NCI-H2227 treated with DMSO at 0.1 percent for 48 hours (cell line): ENCODE results near the gene RNASEH2B.

ENCODE experiments used
- DNase-seq: peaks from one replicate; lab custom pipeline; 2025; lab: John Stamatoyannopoulos, UW

The RNASEH2B gene

GRCh38 chr13:50909605-50910484 is at the start of gene RNASEH2B:
Gene RNASEH2B, plus strand, starts transcription at chr13:50909791. Its CDS starts 286 bp downstream, at chr13:50910077.
- peak; percentile 48 for DNase-seq

GRCh38 chr13:50864492-50864891 is 45.1 kb upstream of the RNASEH2B start:
- DNase-seq: no peak

- no peak for DNase-seq
These were observed 42.6 kb upstream of the RNASEH2B start for GRCh38 chr13:50866817-50867636.

GRCh38 chr13:50867637-50867945 is 42.0 kb upstream of the RNASEH2B start:
- DNase-seq: no peak

GRCh38 chr13:50871405-50871804 is 38.2 kb upstream of the RNASEH2B start:
- DNase-seq: no peak

GRCh38 chr13:50873467-50873866 is 36.1 kb upstream of the RNASEH2B start:
- no peak for DNase-seq

GRCh38 chr13:50873991-50874390 is 35.6 kb upstream of the RNASEH2B start:
- DNase-seq: no peak

GRCh38 chr13:50882816-50883435 is 26.7 kb upstream of the RNASEH2B start:
- DNase-seq: no peak

- DNase-seq: no peak
These were observed 25.9 kb upstream of the RNASEH2B start for GRCh38 chr13:50883728-50884127.

GRCh38 chr13:50884265-50884664 is 25.3 kb upstream of the RNASEH2B start:
- DNase-seq: no peak

- no peak for DNase-seq
These were observed 22.4 kb upstream of the RNASEH2B start for GRCh38 chr13:50887151-50887550.

GRCh38 chr13:50888362-50888761 is 21.2 kb upstream of the RNASEH2B start:
- no peak for DNase-seq

GRCh38 chr13:50889317-50889716 is 20.3 kb upstream of the RNASEH2B start:
- no peak for DNase-seq

GRCh38 chr13:50891206-50891605 is 18.4 kb upstream of the RNASEH2B start:
- no peak for DNase-seq

GRCh38 chr13:50892210-50892944 is 17.2 kb upstream of the RNASEH2B start:
- DNase-seq: no peak

GRCh38 chr13:50893211-50893852 is 16.3 kb upstream of the RNASEH2B start:
- no peak for DNase-seq

- DNase-seq: no peak
These were observed 15.6 kb upstream of the RNASEH2B start for GRCh38 chr13:50894012-50894411.

- DNase-seq: no peak
These were observed 15.1 kb upstream of the RNASEH2B start for GRCh38 chr13:50894504-50894903.

GRCh38 chr13:50898338-50898737 is 11.3 kb upstream of the RNASEH2B start:
- DNase-seq: no peak

- DNase-seq: no peak
These were observed 7.9 kb upstream of the RNASEH2B start for GRCh38 chr13:50901701-50902100.

GRCh38 chr13:50905256-50905655 is 4.3 kb upstream of the RNASEH2B start:
- no peak for DNase-seq

- no peak for DNase-seq
These were observed 1.8 kb upstream of the RNASEH2B start for GRCh38 chr13:50907781-50908180.
